ENCODE measurements around the gene COG6.

DNA sequence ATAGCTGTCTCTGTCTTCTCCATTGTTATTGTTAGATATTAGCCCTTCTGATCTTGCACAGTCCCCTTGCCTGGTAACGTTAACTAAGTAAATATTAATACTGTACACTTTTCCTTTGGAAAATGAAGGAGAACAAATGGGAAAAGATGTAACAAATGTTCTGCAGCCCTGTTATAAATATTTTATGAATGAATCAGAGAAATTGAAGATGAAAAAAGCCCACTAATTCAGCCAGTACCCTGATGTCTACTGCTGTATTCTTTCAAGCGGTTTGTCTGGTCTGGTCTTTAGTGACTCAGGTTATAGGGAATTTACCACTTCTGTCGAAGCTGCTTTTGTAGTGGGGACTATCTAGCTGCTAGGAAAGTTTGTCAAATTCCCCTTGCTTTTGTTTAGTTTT lies 121.0 kb downstream of the COG6 start:
- TF ChIP-seq, protein P1, sequence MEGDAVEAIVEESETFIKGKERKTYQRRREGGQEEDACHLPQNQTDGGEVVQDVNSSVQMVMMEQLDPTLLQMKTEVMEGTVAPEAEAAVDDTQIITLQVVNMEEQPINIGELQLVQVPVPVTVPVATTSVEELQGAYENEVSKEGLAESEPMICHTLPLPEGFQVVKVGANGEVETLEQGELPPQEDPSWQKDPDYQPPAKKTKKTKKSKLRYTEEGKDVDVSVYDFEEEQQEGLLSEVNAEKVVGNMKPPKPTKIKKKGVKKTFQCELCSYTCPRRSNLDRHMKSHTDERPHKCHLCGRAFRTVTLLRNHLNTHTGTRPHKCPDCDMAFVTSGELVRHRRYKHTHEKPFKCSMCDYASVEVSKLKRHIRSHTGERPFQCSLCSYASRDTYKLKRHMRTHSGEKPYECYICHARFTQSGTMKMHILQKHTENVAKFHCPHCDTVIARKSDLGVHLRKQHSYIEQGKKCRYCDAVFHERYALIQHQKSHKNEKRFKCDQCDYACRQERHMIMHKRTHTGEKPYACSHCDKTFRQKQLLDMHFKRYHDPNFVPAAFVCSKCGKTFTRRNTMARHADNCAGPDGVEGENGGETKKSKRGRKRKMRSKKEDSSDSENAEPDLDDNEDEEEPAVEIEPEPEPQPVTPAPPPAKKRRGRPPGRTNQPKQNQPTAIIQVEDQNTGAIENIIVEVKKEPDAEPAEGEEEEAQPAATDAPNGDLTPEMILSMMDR (conservative IDR thresholded peaks at IDR 0.05 in 1 of 2, IDR thresholded peaks at IDR 0.05 in 1 of 2; ENCODE audit: extremely low read depth in 1 of 2, insufficient read depth in 1 of 2, low read depth in 1 of 2, low read length in 2 of 2): no peak
- TF ChIP-seq EZH2 (IDR thresholded peaks at IDR 0.05; ENCODE audit: borderline replicate concordance, low read length): no peak

All from mammary epithelial cell (primary cell).